HuH-7 (cell line): ENCODE data around the gene MYRFL.
"Not testable (repeated sequence)": the region's sequence is repeated elsewhere in the genome, so short reads cannot be mapped to it uniquely, and the experiment has no call there.

ENCODE experiments used
- DNase-seq: peaks from one replicate; pipeline ENCODE4 v3.0.0; 2011; ENCODE audit warnings: low spot score

MYRFL gene

GRCh38 chr12:69844416-69844815 is 19.4 kb downstream of the MYRFL start:
- no peak for DNase-seq

DNA sequence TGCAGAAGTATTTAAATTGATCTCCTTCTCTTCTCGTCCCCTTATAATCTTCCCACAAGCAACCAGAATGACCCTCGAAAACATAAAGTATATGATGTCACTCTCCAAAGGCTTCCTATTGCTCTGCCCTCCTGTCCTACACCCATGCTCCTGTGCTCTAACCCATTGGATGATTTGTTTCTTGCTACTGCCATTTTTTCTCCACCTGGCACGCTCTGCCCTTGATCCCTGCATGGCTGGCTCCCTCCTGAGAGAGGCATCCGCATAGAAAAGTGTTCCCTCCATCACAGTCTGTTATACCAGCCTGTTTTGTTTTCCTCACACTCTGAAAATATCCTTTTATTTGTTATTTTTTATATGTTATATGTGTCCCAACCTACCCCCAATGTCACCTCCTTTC is 19.8 kb downstream of the MYRFL start:
- no peak for DNase-seq

DNA sequence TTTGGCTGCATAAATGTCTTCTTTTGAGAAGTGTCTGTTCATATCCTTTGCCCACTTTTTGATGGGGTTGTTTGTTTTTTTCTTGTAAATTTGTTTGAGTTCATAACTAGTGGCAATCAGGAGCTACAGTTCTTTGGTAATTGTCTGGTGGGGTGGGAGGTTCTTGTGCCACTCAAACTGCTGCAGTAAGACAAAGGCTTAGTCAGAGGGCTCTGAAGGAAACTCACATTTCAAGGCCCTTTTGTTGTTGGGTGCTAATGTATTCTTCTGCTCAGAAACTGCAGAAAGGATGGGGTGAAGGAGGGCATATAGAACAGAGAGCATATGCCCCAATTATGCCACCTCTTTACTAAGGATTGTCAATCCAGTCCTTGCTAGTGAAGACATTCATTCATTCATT is 21.9 kb downstream of the MYRFL start:
- no peak for DNase-seq

GRCh38 chr12:69851976-69852375 is 26.9 kb downstream of the MYRFL start:
- DNase-seq, result no peak

GRCh38 chr12:69853176-69853961 is 28.3 kb downstream of the MYRFL start:
- DNase-seq, result not testable (repeated sequence)

- no peak for DNase-seq
Observed at GRCh38 chr12:69866698-69867097, 41.7 kb downstream of the MYRFL start.

- no peak for DNase-seq
Observed at GRCh38 chr12:69868695-69869094, 43.7 kb downstream of the MYRFL start.

DNA sequence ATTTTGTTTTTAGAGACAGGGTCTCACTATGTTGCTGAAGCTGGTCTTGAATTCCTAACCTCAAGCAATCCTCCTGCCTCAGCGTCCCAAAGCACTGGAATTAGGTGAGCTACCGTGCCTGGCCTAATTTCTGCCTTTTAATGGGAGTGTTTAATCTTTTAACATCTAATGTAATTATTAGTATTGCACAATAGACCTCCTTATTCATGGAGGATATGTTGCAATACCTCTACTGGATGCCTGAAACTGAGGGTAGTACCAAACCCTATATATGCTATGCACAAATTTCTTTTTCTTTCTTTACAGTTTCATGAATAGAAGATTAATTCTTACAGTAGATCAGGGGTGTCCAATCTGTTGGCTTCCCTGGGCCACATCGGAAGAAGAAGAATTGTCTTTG is 47.8 kb downstream of the MYRFL start:
- DNase-seq, result no peak

GRCh38 chr12:69873429-69873828 is 48.4 kb downstream of the MYRFL start:
- DNase-seq, result no peak

DNA sequence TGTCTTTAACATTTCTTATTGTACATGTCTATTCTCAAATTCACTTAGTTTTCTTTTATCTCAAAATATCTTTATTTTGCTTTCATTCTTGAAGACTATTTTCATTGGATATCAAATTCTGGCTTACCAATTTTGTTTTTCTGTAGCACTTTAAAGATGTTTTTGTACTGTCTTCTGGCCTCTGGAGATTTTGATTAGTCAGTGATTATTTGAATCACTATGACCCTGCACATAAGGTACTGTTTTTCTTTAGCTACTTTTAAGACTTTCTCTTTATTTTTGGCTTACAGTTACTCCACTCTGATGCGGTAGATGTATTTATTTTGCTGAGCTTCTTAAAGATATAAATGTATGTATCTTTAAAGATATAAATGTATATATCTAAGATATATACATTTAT is 49.6 kb downstream of the MYRFL start:
- DNase-seq, result no peak

- DNase-seq, result no peak
Observed at GRCh38 chr12:69875416-69875935, 50.4 kb downstream of the MYRFL start.

GRCh38 chr12:69879007-69879960 is 54.3 kb downstream of the MYRFL start:
- peak; percentile 61 for DNase-seq

- peak; percentile 20 for DNase-seq
Observed at GRCh38 chr12:69880571-69880970, 55.5 kb downstream of the MYRFL start.

- DNase-seq, result no peak
Observed at GRCh38 chr12:69881771-69882170, 56.7 kb downstream of the MYRFL start.

DNA sequence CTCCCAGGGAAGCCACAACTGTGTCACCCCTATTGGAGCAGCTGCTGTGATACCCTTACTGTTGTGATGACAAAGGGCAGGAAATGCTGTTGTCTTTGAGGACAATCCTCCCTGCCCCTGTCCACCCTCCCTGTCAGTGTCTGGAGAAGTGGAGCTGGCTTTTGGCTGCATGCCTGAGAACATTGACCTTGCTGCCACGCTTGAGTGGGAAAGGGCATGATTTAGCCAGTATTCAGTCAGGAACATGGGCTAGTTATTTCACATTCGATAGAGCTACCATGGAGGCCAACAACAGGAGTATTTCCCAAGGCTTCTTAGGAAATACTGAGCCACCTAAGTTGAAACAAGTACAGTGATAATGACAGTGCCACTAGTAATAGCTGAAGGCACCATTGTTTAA is 59.4 kb downstream of the MYRFL start:
- DNase-seq, result no peak

DNA sequence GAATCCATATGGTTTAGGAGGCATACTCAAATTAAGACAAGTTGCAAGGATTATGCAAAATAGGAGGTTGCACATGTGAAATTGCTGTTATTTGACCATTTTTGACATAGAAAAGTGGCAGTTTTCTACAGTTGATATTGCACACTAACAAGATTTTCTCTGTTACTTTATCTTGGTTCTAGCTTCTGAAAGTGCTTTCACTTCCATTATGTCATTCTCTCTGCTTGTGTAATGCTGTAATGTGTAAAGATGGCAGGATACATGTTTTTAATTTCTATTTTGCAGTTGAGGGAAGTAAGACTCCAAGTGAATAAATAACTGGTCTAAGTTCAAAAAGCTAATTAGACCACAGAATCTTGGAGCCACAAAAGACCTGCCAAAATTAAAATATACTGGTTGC is 60.6 kb downstream of the MYRFL start:
- no peak for DNase-seq

DNA sequence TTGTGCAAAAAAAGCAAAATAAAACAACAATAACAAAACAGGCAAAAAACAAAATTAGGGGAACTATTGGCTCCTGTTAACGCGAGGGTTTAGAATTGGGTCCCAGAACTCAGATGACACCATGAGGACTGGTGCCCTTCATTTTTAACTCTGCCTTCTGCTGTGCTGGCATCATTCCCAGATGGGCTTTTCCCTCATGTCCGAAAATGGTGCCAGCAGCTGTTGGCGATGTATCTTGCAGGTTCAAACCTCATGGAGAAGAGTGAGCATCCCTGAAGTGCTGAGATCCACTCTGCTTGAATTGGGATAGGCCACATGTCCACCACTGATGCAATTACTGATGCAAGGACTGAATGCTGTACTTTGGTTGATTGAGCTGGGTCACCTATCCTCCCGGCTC is 61.1 kb downstream of the MYRFL start:
- no peak for DNase-seq

- DNase-seq, result no peak
Observed at GRCh38 chr12:69886715-69887114, 61.7 kb downstream of the MYRFL start.

DNA sequence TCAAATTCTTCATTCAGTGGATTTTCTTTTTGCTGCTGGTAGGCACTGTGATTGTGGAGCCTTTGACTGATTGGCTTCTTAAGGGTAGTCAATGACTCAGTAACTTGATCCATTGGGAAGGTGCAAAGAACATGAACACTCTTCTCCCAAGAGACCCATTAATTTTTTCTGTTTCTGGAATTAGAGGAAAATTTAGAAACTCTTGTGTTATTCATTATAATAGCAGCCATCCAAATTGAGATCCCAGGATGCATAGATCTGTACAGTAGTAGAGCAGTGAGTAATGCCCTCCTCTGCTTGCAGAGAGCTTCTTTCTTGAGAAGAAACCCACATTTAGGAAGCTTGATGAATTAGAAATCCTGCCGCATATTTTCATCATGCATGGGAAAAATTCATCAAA is 63.9 kb downstream of the MYRFL start:
- DNase-seq, result no peak

DNA sequence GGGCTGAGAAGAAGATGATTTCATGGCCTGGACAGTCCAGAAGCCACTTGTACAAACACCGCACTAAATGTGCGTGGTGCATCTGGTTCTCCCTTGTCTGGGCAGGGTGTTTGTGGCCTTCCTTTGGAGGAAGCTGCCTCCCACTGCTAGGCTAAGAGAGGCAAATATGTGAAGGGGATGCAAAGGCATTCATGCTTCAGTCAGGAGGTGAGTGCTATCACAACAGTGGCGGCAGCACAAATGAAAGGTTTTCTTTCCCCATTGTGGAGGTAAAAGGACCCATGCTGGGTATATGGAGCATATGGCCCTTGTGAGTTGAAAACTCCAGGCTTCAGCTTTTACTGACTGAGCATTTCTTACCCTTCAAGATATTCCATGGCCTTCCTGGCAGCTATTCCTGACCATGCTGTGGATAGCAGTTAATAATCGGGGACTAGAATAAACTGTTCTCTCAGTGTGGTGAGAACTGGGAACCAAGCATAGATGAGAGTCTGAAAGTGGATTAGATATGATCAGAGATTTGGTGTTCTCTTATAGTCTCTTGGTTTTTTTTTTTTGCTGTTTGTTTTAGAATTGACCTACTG is 69.9 kb downstream of the MYRFL start:
- no peak for DNase-seq

DNA sequence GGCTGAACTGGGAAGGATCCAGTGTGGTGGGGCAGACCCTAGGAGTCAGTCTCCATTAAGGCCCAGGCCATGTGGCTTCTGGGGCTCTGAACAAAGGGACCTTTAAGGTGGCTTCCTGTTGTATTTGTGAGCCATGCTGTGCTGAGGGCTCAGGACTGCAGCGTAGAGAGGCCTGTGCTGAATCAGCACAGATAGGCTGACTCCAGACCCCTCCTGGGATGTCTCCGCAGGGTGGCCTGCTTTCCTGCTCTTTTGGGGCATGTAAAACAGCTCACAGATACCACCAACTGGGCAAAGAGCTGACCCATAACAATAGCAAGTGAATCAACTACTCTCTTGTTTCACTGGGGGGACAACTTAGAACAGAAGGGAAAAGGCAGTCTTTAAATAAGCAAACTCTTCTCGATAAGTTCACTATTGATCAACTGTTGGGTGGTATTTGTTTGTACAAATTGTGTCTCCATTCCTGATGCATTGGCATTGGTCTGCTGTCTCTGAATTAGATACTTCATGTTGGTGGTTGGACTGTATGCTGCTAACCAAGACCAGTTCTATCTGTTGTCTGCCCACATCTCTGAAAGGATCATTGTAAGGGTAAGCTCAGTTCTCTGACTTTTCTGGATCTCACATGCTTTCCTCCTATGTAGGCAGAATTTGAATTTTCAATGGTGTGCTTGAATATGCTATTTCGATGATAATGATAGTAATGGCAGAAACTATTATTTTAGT is 71.8 kb downstream of the MYRFL start:
- DNase-seq, result no peak

DNA sequence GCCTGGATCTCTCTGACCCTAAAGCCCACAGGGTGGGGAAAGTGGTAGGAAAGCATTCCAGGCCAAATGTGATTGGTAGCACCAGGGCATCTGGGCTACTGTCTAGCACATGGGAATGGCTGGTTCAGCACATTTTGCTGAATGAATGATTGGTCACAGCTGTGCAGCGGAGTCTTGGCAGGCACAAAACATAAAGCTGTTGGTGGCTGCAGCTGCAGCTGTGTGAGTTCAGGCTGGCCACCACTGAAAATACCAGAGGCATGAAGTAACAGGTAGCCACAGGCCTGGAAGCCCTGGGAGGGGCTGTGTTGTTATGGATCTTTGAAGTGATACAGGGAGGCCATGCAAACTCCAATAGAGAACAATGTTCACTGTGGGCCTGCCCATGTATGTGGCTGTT is 72.7 kb downstream of the MYRFL start:
- DNase-seq, result no peak
